Erythroblast (primary cell): Measurements from ENCODE around the gene ZNF512B.
"Not testable (repeated sequence)": the region's sequence is repeated elsewhere in the genome, so short reads cannot be mapped to it uniquely, and the experiment has no call there.

Source experiments
- GATA1 ChIP-seq: IDR thresholded peaks from 2 replicates; pipeline ENCODE4 v1.6.1; 2011; ENCODE audit warnings: low read depth, mild to moderate bottlenecking, control low read depth, low read length, moderate library complexity
- POLR2A ChIP-seq: IDR thresholded peaks from 2 replicates; pipeline ENCODE4 v1.6.1; 2011; ENCODE audit warnings: mild to moderate bottlenecking, low read length

DNA sequence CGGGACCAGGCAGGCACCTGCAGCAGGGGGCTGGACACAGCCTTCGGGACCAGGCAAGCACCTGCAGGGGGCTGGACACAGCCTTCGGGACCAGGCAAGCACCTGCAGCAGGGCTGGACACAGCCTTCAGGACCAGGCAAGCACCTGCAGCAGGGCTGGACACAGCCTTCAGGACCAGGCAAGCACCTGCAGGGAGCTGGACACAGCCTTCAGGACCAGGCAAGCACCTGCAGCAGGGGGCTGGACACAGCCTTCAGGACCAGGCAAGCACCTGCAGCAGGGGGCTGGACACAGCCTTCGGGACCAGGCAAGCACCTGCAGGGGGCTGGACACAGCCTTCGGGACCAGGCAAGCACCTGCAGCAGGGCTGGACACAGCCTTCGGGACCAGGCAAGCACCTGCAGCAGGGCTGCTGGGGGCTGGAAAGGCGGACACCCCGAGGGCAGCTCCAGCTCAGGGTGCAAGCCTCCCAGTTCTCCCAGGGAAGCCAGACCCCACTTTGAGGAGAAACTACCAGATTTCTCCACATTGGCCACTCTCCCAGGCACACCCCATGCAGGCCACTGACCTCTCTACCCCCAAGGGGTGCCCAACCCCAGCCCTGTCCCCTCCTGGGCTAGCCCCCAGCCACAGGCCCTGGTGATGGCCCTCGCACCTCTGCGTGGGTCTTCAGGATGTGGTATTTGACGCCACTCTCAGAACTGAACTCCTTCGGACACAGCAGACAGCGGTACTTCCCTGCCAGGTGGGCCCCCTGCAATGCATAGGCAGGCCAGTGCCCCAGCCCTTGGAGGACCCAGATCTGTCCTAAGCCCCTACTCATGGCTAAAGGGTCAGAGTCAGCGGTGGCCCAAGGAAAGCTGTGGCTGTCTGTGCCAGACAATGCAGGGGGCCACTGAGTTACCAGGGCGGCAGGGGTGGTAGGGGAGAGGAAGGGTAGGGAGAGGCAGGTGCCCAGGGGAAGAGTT is 8.8 kb downstream of the ZNF512B start:
- not testable (repeated sequence) for TF ChIP-seq POLR2A, GATA1
